GM18858 (cell line): ENCODE results near the gene TTC14.

ENCODE experiments used
- ATAC-seq: cut with Tn5 transposase; IDR thresholded peaks from one replicate; pipeline ENCODE4 v1.9.1; 2021; ENCODE audit not compliant: unreplicated experiment

The TTC14 gene

GRCh38 chr3:180626844-180627243 lies 24.9 kb downstream of the TTC14 start:
- ATAC-seq: peak; percentile 93

GRCh38 chr3:180630371-180630770 lies 28.4 kb downstream of the TTC14 start:
- ATAC-seq: no peak

GRCh38 chr3:180631317-180631716 lies 29.4 kb downstream of the TTC14 start:
- ATAC-seq: no peak

GRCh38 chr3:180633722-180634121 lies 31.8 kb downstream of the TTC14 start:
- ATAC-seq: no peak

GRCh38 chr3:180640987-180641386 lies 39.0 kb downstream of the TTC14 start:
- no peak for ATAC-seq

GRCh38 chr3:180646187-180646790 lies 44.3 kb downstream of the TTC14 start:
- peak; percentile 63 for ATAC-seq

GRCh38 chr3:180656406-180656805 lies 54.4 kb downstream of the TTC14 start:
- ATAC-seq: no peak

- ATAC-seq: no peak
These were observed 55.1 kb downstream of the TTC14 start for GRCh38 chr3:180657094-180657493.
